HepG2 (cell line): ENCODE data around the gene YBX2. TPM values are rescaled to one million over a fixed set of nuclear protein-coding genes. Genes with fewer than 3 reads are reported as not detected.

ENCODE experiments used
- AGO1 ChIP-seq: fragments of 200-400 bp; formaldehyde crosslinking; IDR thresholded peaks from 2 replicates; pipeline ENCODE4 v1.6.1; 2017; ENCODE audit warnings: mild to moderate bottlenecking, low read depth, low read length, moderate library complexity; ENCODE audit not compliant: poor library complexity, severe bottlenecking
- HNRNPK ChIP-seq: fragments of 200-400 bp; formaldehyde crosslinking; IDR thresholded peaks from 2 replicates; pipeline ENCODE4 v1.6.1; 2018; ENCODE audit warnings: low read length, low read depth, moderate library complexity, mild to moderate bottlenecking; ENCODE audit not compliant: poor library complexity, severe bottlenecking
- POGK ChIP-seq: sonication (generic); formaldehyde crosslinking; conservative IDR thresholded peaks from 2 replicates; pipeline ENCODE4 v1.8.0; 2022; ENCODE audit warnings: mild to moderate bottlenecking, moderate library complexity, missing genetic modification reagents
- PRPF4 ChIP-seq: fragments of 200-400 bp; formaldehyde crosslinking; IDR thresholded peaks from 2 replicates; pipeline ENCODE4 v1.6.1; 2016; ENCODE audit warnings: low read length, low read depth; ENCODE audit not compliant: poor library complexity, severe bottlenecking
- RBFOX2 ChIP-seq: fragments of 200-400 bp; formaldehyde crosslinking; IDR thresholded peaks from 2 replicates; pipeline ENCODE4 v1.6.1; 2017; ENCODE audit warnings: low read depth, mild to moderate bottlenecking, low read length
- RXRB ChIP-seq: IDR thresholded peaks from 2 replicates; pipeline ENCODE4 v1.6.1; 2016; ENCODE audit warnings: borderline replicate concordance, missing genetic modification reagents, missing compliant biosample characterization
- XRCC5 ChIP-seq: fragments of 200-400 bp; formaldehyde crosslinking; optimal IDR thresholded peaks from 2 replicates; pipeline ENCODE3; 2017; ENCODE audit warnings: mild to moderate bottlenecking, low read length
- ZBTB40 ChIP-seq, 2 experiments: fragments of 450-650 bp in 1 of 2; sonication (generic) in 1 of 2; formaldehyde crosslinking in 1 of 2; IDR thresholded peaks; 2 replicates each; pipeline versions ENCODE4 v1.6.1 to v1.8.0; 2016 to 2022; ENCODE audit warnings: antibody characterized with exemption in 1 of 2, mild to moderate bottlenecking in 1 of 2, missing genetic modification reagents in 1 of 2
- ZNF597 ChIP-seq: sonication (generic); formaldehyde crosslinking; IDR thresholded peaks from 2 replicates; pipeline ENCODE4 v1.5.0; 2020; ENCODE audit warnings: missing genetic modification reagents
- polyA plus RNA-seq, 8 experiments: library from polyadenylated mRNA; depleted of rRNA in 3 of 8; stranded (reverse) in 7 of 8; unstranded in 1 of 8; fragments of >200 nt; fragmentation: Illumina TruSeq in 4 of 8; extraction: Trizol in 4 of 8; gene quantifications; 2 replicates each; pipeline versions ENCODE4 v1.2.1 to v1.2.3, GENCODE V29; 2011 to 2016; ENCODE audit warnings: low read depth in 4 of 8, missing spikeins in 1 of 8, mixed read lengths in 1 of 8; ENCODE audit not compliant: insufficient read depth in 1 of 8
- total RNA-seq, 5 experiments: library from RNA; depleted of rRNA; stranded (reverse); fragments of >200 nt; fragmentation: Illumina TruSeq; extraction: Trizol; gene quantifications; 2 replicates each; pipeline ENCODE4 v1.2.3, GENCODE V29; 2016; ENCODE audit warnings: low read depth in 1 of 5

The YBX2 gene
- total and polyA plus RNA-seq, 2 of the 13 experiments (the other 11 are each of a cell fraction or from before 2014, with no cell fraction given): 0.12 to 0.22 TPM

GRCh38 chr17:7261379-7262191, 32.9 kb downstream of the YBX2 start (continued):
- TF ChIP-seq ZBTB40 (IDR thresholded peaks at IDR 0.05) (no peak), ZBTB40 (CRISPR knock-in tag; IDR thresholded peaks at IDR 0.05) (no peak), POGK (CRISPR knock-in tag) (no peak), RXRB (CRISPR knock-in tag) (no peak), HNRNPK (peak; percentile 17), RBFOX2 (peak; percentile 39; the same call in 1 of the 2 replicates), XRCC5 (no peak), PRPF4 (no peak), AGO1 (peak; percentile 54), ZNF597 (CRISPR knock-in tag) (no peak)
